ENCODE measurements around the gene CSGALNACT2.
"Not testable (repeated sequence)": the region's sequence is repeated elsewhere in the genome, so short reads cannot be mapped to it uniquely, and the experiment has no call there.

Gene CSGALNACT2

GRCh38 chr10:43145936-43146335 lies 7.7 kb downstream of the CSGALNACT2 start:
- not testable (repeated sequence) for DNase-seq

DNA sequence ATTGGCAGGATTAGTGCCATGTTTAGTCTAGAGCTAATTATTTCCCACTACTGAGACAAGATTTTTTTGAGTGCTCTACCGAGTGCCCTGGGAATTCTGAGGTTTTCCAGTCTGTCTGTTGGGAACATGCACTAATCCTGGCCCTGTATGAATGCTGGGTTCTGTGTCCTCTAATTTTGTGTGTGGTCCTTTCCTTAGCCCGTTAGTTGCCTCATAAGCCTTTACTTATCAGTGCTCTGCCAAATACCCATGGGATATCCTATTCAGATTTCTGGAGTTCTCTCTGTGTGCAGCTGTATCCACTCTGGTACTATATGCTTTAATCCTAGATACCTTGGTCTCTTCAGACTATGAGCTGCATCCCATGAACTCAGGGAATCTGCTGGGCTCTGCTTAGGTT lies 13.1 kb downstream of the CSGALNACT2 start:
- no peak for DNase-seq

GRCh38 chr10:43153901-43154300 lies 15.7 kb downstream of the CSGALNACT2 start:
- no peak for DNase-seq

DNA sequence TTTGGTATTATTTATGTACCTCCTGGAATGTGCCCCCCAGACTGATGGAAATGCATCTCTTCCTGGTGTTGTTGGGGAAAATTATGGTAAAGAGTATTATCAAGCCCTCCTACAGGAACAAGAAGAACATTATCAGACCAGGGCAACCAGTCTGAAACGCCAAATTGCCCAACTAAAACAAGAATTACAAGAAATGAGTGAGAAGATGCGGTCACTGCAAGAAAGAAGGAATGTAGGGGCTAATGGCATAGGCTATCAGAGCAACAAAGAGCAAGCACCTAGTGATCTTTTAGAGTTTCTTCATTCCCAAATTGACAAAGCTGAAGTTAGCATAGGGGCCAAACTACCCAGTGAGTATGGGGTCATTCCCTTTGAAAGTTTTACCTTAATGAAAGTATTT lies 17.0 kb downstream of the CSGALNACT2 start:
- no peak for DNase-seq

- DNase-seq: no peak
Measured at GRCh38 chr10:43155741-43156140, 17.5 kb downstream of the CSGALNACT2 start.

GRCh38 chr10:43156590-43157341 lies 18.5 kb downstream of the CSGALNACT2 start:
- no peak for DNase-seq

GRCh38 chr10:43158636-43159035 lies 20.4 kb downstream of the CSGALNACT2 start:
- no peak for DNase-seq

- peak; percentile 58 for DNase-seq
Measured at GRCh38 chr10:43160046-43160920, 22.0 kb downstream of the CSGALNACT2 start.

DNA sequence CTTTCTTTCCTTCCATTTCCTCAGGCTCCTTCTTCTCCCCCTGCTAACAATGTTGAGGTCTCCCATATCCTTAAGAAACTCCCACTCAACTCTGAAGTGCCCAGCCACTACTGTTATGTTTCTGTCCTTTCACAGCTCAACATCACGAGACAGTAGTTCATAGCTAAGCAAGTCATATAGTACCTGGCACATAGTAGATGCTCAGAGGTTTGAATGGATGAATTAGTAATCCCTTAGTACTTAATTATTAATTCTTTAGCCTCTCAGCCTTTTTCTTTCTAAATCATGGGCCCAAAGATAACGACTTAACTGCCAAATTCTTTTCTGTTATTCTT lies 22.6 kb downstream of the CSGALNACT2 start:
- no peak for DNase-seq

DNA sequence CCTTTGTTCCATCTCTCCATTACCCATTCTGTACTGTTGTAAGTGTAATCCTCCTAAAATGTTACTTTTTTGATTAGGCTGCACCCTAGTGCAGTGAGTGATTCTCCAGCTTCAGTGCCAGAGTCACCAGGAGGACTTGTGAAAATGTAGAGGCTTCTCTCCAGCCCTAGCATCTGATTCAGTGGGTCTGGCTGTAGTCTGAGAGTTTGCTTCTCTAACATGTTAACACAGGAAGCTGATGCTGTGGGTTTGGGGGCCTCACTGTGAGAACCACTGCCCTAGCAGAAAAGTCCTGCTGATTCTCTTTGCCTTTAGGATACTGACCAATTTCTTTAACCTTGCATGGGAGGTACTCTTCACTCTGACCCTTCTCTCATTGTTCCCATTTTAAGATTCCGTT lies 24.4 kb downstream of the CSGALNACT2 start:
- DNase-seq: no peak

- no peak for DNase-seq
Measured at GRCh38 chr10:43166207-43166879, 28.1 kb downstream of the CSGALNACT2 start.

GRCh38 chr10:43166880-43167497 lies 28.7 kb downstream of the CSGALNACT2 start:
- no peak for DNase-seq

DNA sequence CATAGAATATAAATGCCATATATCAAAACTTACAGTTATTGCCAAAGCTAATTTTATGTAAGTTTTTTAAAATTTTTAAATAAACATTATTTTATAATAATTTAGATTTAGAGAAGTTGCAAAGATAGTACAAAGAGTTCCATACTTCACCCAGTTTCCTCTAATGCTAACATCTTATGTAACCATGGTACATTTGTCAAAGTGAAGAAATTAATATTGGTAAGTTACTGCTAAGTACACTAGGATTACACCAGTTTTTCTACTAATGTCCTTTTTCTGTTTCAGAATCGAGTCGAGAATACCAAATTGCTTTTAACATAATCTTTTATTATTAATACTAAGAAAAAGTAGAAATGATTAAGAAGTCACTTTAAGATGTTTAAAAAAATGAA lies 29.2 kb downstream of the CSGALNACT2 start:
- no peak for DNase-seq

- no peak for DNase-seq
Measured at GRCh38 chr10:43170491-43170890, 32.2 kb downstream of the CSGALNACT2 start.

- no peak for DNase-seq
Measured at GRCh38 chr10:43172645-43173044, 34.4 kb downstream of the CSGALNACT2 start.

DNA sequence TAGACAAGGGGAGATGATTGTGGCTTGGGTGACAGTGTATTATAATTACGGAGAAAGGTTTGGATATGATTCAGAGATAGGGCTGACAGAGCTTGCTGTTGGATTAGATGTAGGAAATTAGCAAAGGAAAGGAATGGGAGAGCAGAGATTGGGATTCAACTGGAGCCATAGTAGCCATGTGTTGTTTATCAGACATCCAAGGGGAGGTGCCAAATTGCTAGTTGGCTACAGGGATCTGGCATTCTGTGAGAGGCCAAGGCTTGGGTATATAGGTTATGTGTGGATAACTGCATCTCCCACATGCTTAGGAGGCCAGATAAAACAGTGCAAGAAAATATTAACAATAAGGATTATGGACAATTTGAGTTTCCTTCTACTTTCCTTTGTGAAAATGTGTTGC lies 34.9 kb downstream of the CSGALNACT2 start:
- no peak for DNase-seq

DNA sequence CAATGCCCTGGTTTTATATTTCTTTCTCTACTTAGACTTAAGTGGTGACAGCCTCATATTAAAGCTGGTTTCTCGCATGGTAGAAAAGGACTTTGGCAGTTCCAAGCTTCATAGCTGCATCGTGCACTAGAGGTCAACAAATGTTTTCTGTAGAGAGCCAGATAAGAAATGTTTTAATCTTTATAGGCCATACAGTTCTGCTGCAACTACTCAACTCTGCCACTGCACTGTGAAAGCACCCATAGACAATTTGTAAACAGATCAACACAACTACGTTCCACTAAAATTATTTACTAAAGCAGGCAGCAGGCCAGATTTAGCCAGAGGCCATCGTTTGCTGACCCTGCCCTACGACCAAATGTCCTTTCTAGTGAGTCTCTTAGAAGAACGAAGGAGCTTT lies 36.7 kb downstream of the CSGALNACT2 start:
- DNase-seq: no peak

GRCh38 chr10:43176271-43176670 lies 38.0 kb downstream of the CSGALNACT2 start:
- DNase-seq: no peak

- DNase-seq: no peak
Measured at GRCh38 chr10:43177595-43177994, 39.4 kb downstream of the CSGALNACT2 start.

GRCh38 chr10:43181146-43181545 lies 42.9 kb downstream of the CSGALNACT2 start:
- DNase-seq: no peak

GRCh38 chr10:43183764-43184163 lies 45.5 kb downstream of the CSGALNACT2 start:
- not testable (repeated sequence) for DNase-seq

DNA sequence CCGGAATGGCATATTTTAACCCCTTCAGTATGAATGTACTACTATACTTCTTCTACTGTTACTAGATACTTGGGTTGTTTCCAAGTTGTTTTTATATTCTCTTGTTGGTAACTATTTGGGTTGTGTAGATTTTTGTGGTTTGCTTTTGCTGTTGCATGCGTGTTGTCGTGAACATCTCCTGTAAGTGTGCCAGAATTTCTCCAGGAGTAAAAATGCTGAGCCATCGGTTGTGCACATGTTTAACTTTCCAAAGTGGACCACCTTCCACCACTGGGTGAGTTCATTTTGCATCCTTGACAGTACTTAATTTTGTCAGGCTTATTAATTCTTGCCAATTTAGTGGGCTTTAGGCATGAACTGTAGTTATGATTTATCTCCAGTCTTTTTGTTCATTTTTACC lies 47.9 kb downstream of the CSGALNACT2 start:
- DNase-seq: no peak

DNA sequence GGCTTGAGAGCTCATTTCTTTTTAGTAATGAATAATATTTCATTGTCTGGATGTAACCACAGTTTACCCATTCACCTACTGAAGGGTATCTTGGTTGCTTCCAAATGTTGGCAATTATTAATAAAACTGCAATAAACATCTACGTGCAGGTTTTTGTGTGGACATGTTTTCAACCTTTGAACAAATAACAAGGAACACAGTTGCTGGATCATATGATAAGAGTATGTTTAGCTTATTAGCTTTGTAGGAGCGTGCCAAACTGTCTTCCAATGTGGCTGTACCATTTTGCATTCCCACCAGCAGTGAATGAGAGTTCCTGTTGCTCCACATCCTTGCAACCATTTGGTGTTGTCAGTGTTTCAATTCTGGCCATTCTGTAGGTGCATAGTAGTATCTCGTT lies 49.0 kb downstream of the CSGALNACT2 start:
- no peak for DNase-seq

Data from stimulated activated CD8-positive, alpha-beta memory T cell treated with anti-CD3 and anti-CD28 coated beads, Interleukin-4, amount 100 ng/mL, for 48 hours (primary cell).